Lung (tissue), 12 donors: ENCODE results near the gene UNC80. TPM values are rescaled to one million over a fixed set of nuclear protein-coding genes. Genes with fewer than 3 reads are reported as not detected.

Experiments
- ATAC-seq: fragments of 200-7000 bp; cut with Tn5 transposase; one replicate; pipeline ENCODE4 v1.9.1; 2020; ENCODE audit warnings: moderate number of reproducible peaks; ENCODE audit not compliant: insufficient read depth, low FRiP score
- DNase-seq, 3 donors: peaks; one replicate each; pipeline ENCODE4 v3.0.0-alpha.2; 2013 to 2017
- H3K27ac ChIP-seq, 2 donors: one replicate each; pipeline ENCODE4 v1.5.1; 2013; ENCODE audit warnings: mild to moderate bottlenecking in 2 of 2, moderate library complexity in 2 of 2, control low read depth in 1 of 2, inconsistent platforms in 1 of 2, low read depth in 1 of 2, low read length in 1 of 2
- H3K27me3 ChIP-seq, 3 donors: one replicate each; pipeline ENCODE4 v1.5.1; 2013; ENCODE audit warnings: low read length in 2 of 3; ENCODE audit not compliant: control insufficient read depth in 3 of 3, insufficient read depth in 3 of 3
- H3K36me3 ChIP-seq, 4 donors: one replicate each; pipeline ENCODE4 v1.5.1; 2013; ENCODE audit warnings: low read length in 4 of 4, mild to moderate bottlenecking in 1 of 4, moderate library complexity in 1 of 4; ENCODE audit not compliant: control insufficient read depth in 4 of 4, insufficient read depth in 4 of 4
- H3K4me1 ChIP-seq, 5 donors: one replicate each; pipeline ENCODE4 v1.5.1; 2013; ENCODE audit warnings: low read length in 5 of 5, mild to moderate bottlenecking in 2 of 5, moderate library complexity in 1 of 5; ENCODE audit not compliant: control insufficient read depth in 5 of 5, insufficient read depth in 5 of 5
- H3K4me3 ChIP-seq: one replicate; pipeline ENCODE4 v1.5.1; 2013; ENCODE audit warnings: mild to moderate bottlenecking, control low read depth, moderate library complexity
- H3K9ac ChIP-seq, 2 donors: one replicate each; pipeline ENCODE4 v1.5.1; 2013; ENCODE audit warnings: low read length in 2 of 2, control low read depth in 1 of 2; ENCODE audit not compliant: insufficient read depth in 1 of 2
- H3K9me3 ChIP-seq, 4 donors: one replicate each; pipeline ENCODE4 v1.5.1; 2013; ENCODE audit warnings: low read length in 3 of 4, mild to moderate bottlenecking in 1 of 4, moderate library complexity in 1 of 4; ENCODE audit not compliant: control insufficient read depth in 4 of 4, insufficient read depth in 3 of 4
- WGBS, 2 donors: extraction: QIAGEN DNeasy Blood & Tissue Kit; methylation state at CpG; one replicate each; pipeline ENCODE4 v1.1.7; 2013; 5-methylcytosine and 5-hydroxymethylcytosine counted together
- polyA plus RNA-seq, 2 donors: library from polyadenylated mRNA; stranded (reverse); fragments of 200-250 nt; gene quantifications; one replicate each; pipeline ENCODE4 v1.2.1, GENCODE V29; 2013
- total RNA-seq, 2 donors: library from RNA; depleted of rRNA in 1 of 2; stranded (reverse); fragments of >200 nt in 1 of 2; gene quantifications; one replicate each; pipeline ENCODE4 v1.2.1, GENCODE V29; 2014 to 2021
- TF ChIP-seq, protein P1 (sequence below): IDR thresholded peaks from 2 replicates; pipeline ENCODE4 v1.5.1; 2012; ENCODE audit warnings: mild to moderate bottlenecking; ENCODE audit errors: control extremely low read depth, extremely low read depth
- donor health status: control.
- donor health status: control.
- donor health status: Bipolar disorder and iron deficiency.
- donor health status: healthy.
- donor health status: DM: yes; HTN: yes; CAD: no.

UNC80 gene
- total and polyA plus RNA-seq, 4 donors = under 0.01 to 2.2 (median 0.03) TPM

DNA sequence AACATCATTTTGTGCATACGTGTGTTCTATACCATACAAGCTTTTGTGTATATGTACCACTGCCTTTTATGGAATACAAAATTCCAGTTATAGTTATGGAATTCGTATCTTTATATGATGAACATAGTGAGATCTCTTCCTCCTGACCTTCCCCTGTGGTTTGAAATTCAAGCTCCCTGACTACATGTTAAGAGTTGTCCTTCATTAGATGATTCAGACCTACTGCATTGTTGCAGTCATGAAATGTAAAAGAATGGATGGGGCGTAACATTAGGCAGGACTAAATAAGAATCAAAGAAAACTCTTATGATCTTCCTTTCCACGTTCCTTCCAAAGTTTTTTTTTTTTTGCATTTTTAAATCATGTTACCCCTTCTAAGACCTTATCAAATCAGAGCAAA lies 107.1 kb downstream of the UNC80 start:
- 82 to 87% methylated on average over 4 of the region's 4 CpGs for WGBS, 2 donors

DNA sequence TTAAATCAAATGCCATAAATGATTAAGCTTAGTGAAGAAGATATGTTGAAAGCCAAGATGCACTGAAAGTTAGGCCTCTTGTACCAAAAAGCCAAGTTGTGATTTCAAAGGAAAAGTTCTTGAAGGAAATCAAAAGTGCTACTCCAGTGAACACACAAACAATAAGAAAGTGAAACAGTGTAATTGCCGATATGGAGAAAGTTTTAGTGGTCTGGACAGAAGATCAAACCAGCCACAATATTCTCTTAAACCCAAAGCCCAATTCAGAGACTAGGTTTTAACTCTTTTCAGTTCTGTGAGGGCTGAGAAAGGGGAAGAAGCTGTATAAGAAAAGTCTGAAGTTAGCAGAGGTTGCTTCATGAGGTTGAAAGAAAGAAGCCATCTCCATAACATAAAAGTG lies 129.0 kb downstream of the UNC80 start:
- no peaks in the 10 kb centered on the region for H3K36me3 ChIP-seq
- WGBS, 2 donors = 78 to 97% methylated on average over 1 of the region's 1 CpG
- TF ChIP-seq, protein P1, sequence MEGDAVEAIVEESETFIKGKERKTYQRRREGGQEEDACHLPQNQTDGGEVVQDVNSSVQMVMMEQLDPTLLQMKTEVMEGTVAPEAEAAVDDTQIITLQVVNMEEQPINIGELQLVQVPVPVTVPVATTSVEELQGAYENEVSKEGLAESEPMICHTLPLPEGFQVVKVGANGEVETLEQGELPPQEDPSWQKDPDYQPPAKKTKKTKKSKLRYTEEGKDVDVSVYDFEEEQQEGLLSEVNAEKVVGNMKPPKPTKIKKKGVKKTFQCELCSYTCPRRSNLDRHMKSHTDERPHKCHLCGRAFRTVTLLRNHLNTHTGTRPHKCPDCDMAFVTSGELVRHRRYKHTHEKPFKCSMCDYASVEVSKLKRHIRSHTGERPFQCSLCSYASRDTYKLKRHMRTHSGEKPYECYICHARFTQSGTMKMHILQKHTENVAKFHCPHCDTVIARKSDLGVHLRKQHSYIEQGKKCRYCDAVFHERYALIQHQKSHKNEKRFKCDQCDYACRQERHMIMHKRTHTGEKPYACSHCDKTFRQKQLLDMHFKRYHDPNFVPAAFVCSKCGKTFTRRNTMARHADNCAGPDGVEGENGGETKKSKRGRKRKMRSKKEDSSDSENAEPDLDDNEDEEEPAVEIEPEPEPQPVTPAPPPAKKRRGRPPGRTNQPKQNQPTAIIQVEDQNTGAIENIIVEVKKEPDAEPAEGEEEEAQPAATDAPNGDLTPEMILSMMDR = no peak

More for the DNA sequence above, 107.1 kb downstream of the UNC80 start:
- Histone ChIP-seq H3K27me3 (no peaks in the 10 kb centered on the region), H3K27ac (no peak overlapping the region), H3K9me3 (no peaks in the 10 kb centered on the region), H3K4me1 (peaks cover 0 to 7% (median 0%) of the 10 kb centered on the region in 5 donors), H3K4me3 (no peak overlapping the region), H3K36me3 (no peaks in the 10 kb centered on the region), H3K9ac (no peak overlapping the region)
- DNase-seq (no peak), ATAC-seq (no peak)
- TF ChIP-seq, protein P1 = no peak

DNA sequence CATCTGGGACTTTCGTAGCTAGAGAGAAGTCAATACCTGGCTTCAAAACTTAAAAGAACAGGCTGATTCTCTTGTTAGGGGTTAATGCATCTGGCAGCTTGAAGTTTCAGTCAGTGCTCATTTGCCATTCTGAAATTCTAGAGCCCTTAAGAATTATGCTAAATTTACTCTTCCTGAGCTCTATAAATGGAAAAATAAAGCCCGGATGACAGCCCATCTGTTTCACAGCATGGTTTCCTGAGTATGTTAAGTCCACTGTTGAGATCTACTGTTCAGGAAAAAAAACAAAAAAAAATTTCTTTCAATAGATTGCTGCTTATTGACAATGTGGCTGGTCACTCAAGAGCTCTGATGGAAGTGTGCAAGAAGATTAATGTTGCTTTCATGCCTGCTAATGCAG lies 129.5 kb downstream of the UNC80 start:
- H3K36me3 ChIP-seq = no peaks in the 10 kb centered on the region
- DNase-seq (no peak), ATAC-seq (no peak)
- no peak overlapping the region for H3K27ac ChIP-seq
- no peaks in the 10 kb centered on the region for H3K4me1 ChIP-seq
- TF ChIP-seq, protein P1 = no peak
- no peak overlapping the region for H3K4me3 ChIP-seq
- peaks cover 0 to 2% (median 0%) of the 10 kb centered on the region in 3 donors for H3K27me3 ChIP-seq
- H3K9ac ChIP-seq = no peak overlapping the region
- H3K9me3 ChIP-seq = no peaks in the 10 kb centered on the region
- WGBS, 2 donors = 69 to 71% methylated on average over 2 of the region's 2 CpGs

More for the DNA sequence above, 129.0 kb downstream of the UNC80 start:
- Histone ChIP-seq H3K9ac (no peak overlapping the region), H3K4me3 (no peak overlapping the region), H3K27me3 (peaks cover 0 to 2% (median 0%) of the 10 kb centered on the region in 3 donors), H3K9me3 (no peaks in the 10 kb centered on the region), H3K27ac (no peak overlapping the region), H3K4me1 (no peaks in the 10 kb centered on the region)
- no peak for ATAC-seq
- DNase-seq = no peak

DNA sequence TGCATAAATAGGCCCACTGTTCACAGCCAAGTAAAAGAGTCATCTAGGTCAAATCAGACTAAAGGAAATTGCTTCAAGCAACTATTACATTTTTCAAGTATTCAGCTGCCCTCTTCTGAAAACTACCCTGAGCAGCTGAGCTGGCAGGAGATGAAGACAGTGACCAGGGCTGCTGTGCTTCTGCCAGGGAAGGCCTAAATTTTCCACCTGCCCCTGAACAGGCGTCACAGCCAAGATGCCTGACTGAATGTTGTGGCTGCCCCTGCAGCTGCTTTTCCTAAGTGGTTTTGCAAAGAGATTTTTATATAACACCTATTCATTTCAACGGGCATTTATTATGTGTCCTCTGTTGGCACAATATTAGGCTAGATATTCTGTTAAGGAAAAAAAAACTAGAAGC lies 134.1 kb downstream of the UNC80 start:
- Histone ChIP-seq H3K36me3 (no peaks in the 10 kb centered on the region), H3K4me3 (peak overlapping the region; percentile 9)
- 82 to 87% methylated on average over 2 of the region's 2 CpGs for WGBS, 2 donors

More for the DNA sequence above, 134.1 kb downstream of the UNC80 start:
- Histone ChIP-seq H3K27me3 (no peaks in the 10 kb centered on the region), H3K9me3 (peaks cover 0 to 3% (median 0%) of the 10 kb centered on the region in 4 donors), H3K9ac (no peak overlapping the region), H3K27ac (no peak overlapping the region), H3K4me1 (no peaks in the 10 kb centered on the region)
- TF ChIP-seq, protein P1 = no peak
- no peak for ATAC-seq
- no peak for DNase-seq
